Epithelial cell of alveolus of lung (primary cell): Measurements from ENCODE around the gene SRD5A3. TPM values are rescaled to one million over a fixed set of nuclear protein-coding genes. Genes with fewer than 3 reads are reported as not detected.

ENCODE experiments used
- total RNA-seq: library from RNA; depleted of rRNA; stranded (reverse); fragments of >200 nt; gene quantifications from 2 replicates; pipeline ENCODE4 v1.2.1, GENCODE V29; 2015

Gene SRD5A3
- total RNA-seq = 3.4 and 9.6 TPM in 2 replicates

DNA sequence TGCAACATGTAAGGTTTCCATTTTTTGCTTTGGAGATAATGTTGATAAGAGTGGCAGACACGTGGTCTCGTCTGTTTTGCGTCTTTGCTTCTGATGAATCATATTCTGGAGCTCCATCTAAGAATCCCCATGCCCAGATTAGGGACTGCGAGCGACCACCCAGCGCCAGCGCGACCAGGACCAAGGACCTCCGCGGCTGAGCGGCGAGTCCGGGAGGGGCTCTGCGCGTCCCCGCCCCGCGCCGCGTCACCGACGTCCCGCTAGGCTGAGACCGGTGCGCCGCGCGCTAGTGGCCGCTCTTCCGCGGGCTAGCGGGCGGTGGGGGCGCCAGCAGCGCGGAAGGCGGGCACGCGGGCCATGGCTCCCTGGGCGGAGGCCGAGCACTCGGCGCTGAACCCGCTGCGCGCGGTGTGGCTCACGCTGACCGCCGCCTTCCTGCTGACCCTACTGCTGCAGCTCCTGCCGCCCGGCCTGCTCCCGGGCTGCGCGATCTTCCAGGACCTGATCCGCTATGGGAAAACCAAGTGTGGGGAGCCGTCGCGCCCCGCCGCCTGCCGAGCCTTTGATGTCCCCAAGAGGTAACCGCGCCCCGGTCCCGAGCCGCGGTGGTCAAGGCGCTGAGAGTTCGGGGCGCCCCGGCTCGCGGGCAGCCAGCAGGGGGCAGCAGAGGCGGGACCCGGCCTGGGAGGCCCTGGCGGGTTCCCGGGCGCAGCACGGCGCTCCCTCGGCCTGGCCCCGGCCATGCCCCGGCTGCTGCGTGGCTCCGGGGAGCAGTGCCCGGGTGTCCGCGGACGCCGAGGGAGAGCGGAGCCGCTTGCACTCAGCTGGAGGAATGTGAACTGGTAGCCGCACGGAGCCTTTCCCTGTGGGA lies at the start of gene SRD5A3:
Gene SRD5A3, plus strand, starts transcription at position 263 of the 871 bp plus-strand sequence. Its CDS starts 95 bp downstream, at position 358.

DNA sequence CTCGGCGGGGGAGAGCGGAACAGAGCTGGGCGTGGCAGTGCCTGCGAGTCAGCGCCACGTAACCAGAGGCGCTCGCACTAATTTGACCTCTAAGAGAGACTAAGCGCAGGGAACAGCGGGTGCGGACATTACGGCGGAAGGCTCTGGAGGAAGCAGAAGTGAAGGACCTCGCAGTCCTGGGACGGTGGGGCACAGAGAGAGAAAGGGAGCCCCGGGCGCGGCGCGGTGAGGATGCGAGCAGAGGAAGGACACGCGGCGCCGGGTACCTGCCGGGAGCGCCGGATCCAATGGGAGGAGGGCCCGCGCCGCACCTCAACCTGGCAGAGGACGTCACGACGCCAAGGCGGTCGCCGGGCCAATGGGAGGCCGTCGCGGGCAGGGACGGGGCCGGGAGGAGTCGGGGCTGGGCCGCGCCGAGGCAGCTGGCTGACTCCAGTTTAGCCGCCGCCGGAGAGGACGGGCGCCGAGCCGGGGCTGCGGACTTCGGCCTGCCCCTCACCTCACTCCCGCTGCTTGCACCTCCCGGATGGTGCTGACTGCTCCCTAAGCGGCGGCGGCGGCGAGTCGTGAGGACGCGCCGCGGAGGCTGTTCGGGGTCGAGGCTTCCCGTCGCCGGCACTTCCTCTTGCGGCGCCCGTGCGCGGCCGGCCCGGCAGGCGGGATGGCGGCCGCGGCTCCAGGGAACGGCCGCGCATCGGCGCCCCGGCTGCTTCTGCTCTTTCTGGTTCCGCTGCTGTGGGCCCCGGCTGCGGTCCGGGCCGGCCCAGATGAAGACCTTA lies 49.7 kb downstream of the SRD5A3 start, which contains the start of gene TMEM165:
Gene TMEM165, plus strand, starts transcription at position 429 of the 779 bp plus-strand sequence. Its CDS starts 233 bp downstream, at position 662.

Other genes starting within 250 kb of the SRD5A3 start
- gene KDR, start 220.6 kb upstream of the SRD5A3 start, total RNA-seq = 2.6 and 4.3 TPM in 2 replicates
- gene TMEM165, start 49.7 kb downstream of the SRD5A3 start, total RNA-seq = 150 and 161 TPM in 2 replicates
- gene CLOCK, start 200.7 kb downstream of the SRD5A3 start, total RNA-seq = 7.7 and 14.5 TPM in 2 replicates
- not detected in 2 replicates for gene PDCL2, start 246.0 kb downstream of the SRD5A3 start, total RNA-seq